Inflammatory macrophage (primary cell): Measurements from ENCODE around the gene PHF8.

ENCODE experiments used
- DNase-seq, 2 donors: peaks; one replicate each; pipeline ENCODE4 v3.0.0-alpha.2; 2020 to 2022
- total RNA-seq, 18 experiments: gene quantifications; one replicate each; lab custom pipeline; 2026; ENCODE audit warnings: mixed read lengths in 6 of 18, inconsistent platforms in 2 of 18; lab: John Stamatoyannopoulos, UW

PHF8 gene
- 16.6 to 42.5 (median 22.5) reads per million in 18 experiments for total RNA-seq

GRCh38 chrX:54044126-54044876, at the start of gene PHF8:
Gene PHF8, minus strand, starts transcription at chrX:54044473. Its CDS starts 1,745 bp downstream, at chrX:54042728.
- peak; percentile 93 to 95 for DNase-seq

- no peak for DNase-seq
These were observed 49.3 kb upstream of the PHF8 start for GRCh38 chrX:54093571-54093970.

- DNase-seq = no peak
These were observed 48.9 kb upstream of the PHF8 start for GRCh38 chrX:54093159-54093558.

- DNase-seq = no peak
These were observed 46.6 kb upstream of the PHF8 start for GRCh38 chrX:54090880-54091279.

GRCh38 chrX:54089191-54089590, 44.9 kb upstream of the PHF8 start:
- no peak for DNase-seq

- DNase-seq = no peak
These were observed 43.4 kb upstream of the PHF8 start for GRCh38 chrX:54087661-54088060.

- DNase-seq = no peak
These were observed 41.4 kb upstream of the PHF8 start for GRCh38 chrX:54085666-54086065.

- no peak for DNase-seq
These were observed 32.6 kb upstream of the PHF8 start for GRCh38 chrX:54076903-54077302.

- DNase-seq = no peak
These were observed 30.6 kb upstream of the PHF8 start for GRCh38 chrX:54074826-54075225.

- no peak for DNase-seq
These were observed 23.5 kb upstream of the PHF8 start for GRCh38 chrX:54067766-54068165.

- DNase-seq = no peak
These were observed 22.6 kb upstream of the PHF8 start for GRCh38 chrX:54066841-54067240.

GRCh38 chrX:54064564-54064963, 20.3 kb upstream of the PHF8 start:
- DNase-seq = no peak

- no peak for DNase-seq
These were observed 19.1 kb upstream of the PHF8 start for GRCh38 chrX:54063361-54063760.

GRCh38 chrX:54049801-54050200, 5.5 kb upstream of the PHF8 start:
- DNase-seq = no peak

- no peak for DNase-seq
These were observed 4.1 kb upstream of the PHF8 start for GRCh38 chrX:54048412-54048811.

- no peak for DNase-seq
These were observed 1.4 kb upstream of the PHF8 start for GRCh38 chrX:54045563-54046228.

- peak in 1 of 2 donors; percentile 3 for DNase-seq
These were observed 635 bp upstream of the PHF8 start for GRCh38 chrX:54044877-54045338.

- peak; percentile 15 to 25 for DNase-seq
These were observed 640 bp downstream of the PHF8 start for GRCh38 chrX:54043541-54044125.

- no peak for DNase-seq
These were observed 1.2 kb downstream of the PHF8 start for GRCh38 chrX:54043056-54043455.

GRCh38 chrX:54042609-54043021, 1.7 kb downstream of the PHF8 start:
- peak; percentile 5 to 18 for DNase-seq

GRCh38 chrX:54030329-54030728, 13.9 kb downstream of the PHF8 start:
- no peak for DNase-seq

GRCh38 chrX:54029529-54030143, 14.6 kb downstream of the PHF8 start:
- DNase-seq = no peak

GRCh38 chrX:54024350-54024749, 19.9 kb downstream of the PHF8 start:
- no peak for DNase-seq
